Panc1 (cell line): ENCODE data around the gene TIAM2.

Experiments
- CTCF ChIP-seq: fragments of 450-650 bp; IDR thresholded peaks from 2 replicates; pipeline ENCODE4 v1.5.1; 2017; ENCODE audit warnings: mild to moderate bottlenecking
- POLR2AphosphoS5 ChIP-seq: IDR thresholded peaks from 2 replicates; pipeline ENCODE4 v1.6.1; 2012; ENCODE audit warnings: mild to moderate bottlenecking, low read depth, low read length, moderate library complexity
- REST ChIP-seq, 2 experiments: IDR thresholded peaks; 2 replicates each; pipeline ENCODE4 v1.6.1; 2011 to 2012; ENCODE audit warnings: low read depth in 2 of 2, control low read depth in 1 of 2, low read length in 1 of 2, mild to moderate bottlenecking in 1 of 2, moderate library complexity in 1 of 2; ENCODE audit not compliant: insufficient read depth in 1 of 2
- SIN3A ChIP-seq: IDR thresholded peaks from 2 replicates; pipeline ENCODE4 v1.6.1; 2012; ENCODE audit warnings: low read depth, mild to moderate bottlenecking, low read length, moderate library complexity, borderline replicate concordance; ENCODE audit not compliant: insufficient read depth
- TCF7L2 ChIP-seq: IDR thresholded peaks from 2 replicates; pipeline ENCODE4 v1.6.1; 2011; ENCODE audit warnings: mild to moderate bottlenecking, low read depth, low read length, inconsistent platforms

GRCh38 chr6:155257796-155258195 is 262.7 kb downstream of the TIAM2 start:
- no peak for TF ChIP-seq CTCF
- no peak for TF ChIP-seq SIN3A
- no peak for TF ChIP-seq POLR2AphosphoS5
- TF ChIP-seq REST (IDR thresholded peaks at IDR 0.05; ENCODE audit: insufficient read depth in 1 of 2, low read depth in 2 of 2, low read length in 1 of 2): no peak
- TF ChIP-seq TCF7L2: no peak
